ENCODE results near the gene P4HA2.

The P4HA2 gene

DNA sequence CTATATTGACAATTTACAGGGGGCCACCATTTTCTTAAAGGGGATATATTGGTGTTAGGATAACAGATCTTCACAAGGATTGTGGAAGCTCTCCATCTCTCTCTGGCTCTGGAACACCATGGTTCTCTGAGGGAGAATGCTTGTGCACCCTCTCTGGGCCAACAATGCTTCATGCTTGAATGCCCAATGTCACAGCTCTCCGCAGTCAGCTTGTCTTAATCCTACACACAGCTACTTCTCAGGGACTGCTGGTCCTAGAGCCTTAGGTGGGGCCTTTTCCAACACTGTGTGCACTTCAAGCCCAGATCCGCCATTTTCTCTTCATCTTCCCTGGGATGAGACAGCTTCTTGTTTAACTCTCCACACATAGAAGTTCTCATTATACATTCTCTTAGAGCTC is 22.9 kb upstream of the P4HA2 start:
- peak; percentile 23 for DNase-seq (ENCODE audit: low spot score)

- no peak for DNase-seq (ENCODE audit: low spot score)
These were observed 19.2 kb upstream of the P4HA2 start for GRCh38 chr5:132246806-132247205.

DNA sequence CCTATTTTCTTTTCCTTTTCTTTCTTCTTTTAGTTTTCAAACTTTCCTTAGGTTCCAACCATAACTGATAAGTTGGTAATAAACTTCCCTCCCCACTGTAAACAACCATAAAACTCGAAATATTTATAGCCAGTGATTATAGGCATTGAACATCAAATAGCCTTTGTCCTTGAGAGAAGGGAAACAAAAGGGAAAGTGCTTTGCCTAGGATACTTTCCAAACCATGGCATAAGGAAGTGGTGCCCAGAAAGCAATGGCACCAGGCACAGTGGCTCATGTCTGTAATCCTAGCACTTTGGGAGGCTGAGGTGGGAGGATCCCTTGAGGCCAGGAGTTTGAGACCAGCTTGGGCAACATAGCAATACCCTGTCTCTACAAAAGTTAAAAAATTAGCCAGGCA is 17.9 kb upstream of the P4HA2 start:
- no peak for DNase-seq (ENCODE audit: low spot score)

DNA sequence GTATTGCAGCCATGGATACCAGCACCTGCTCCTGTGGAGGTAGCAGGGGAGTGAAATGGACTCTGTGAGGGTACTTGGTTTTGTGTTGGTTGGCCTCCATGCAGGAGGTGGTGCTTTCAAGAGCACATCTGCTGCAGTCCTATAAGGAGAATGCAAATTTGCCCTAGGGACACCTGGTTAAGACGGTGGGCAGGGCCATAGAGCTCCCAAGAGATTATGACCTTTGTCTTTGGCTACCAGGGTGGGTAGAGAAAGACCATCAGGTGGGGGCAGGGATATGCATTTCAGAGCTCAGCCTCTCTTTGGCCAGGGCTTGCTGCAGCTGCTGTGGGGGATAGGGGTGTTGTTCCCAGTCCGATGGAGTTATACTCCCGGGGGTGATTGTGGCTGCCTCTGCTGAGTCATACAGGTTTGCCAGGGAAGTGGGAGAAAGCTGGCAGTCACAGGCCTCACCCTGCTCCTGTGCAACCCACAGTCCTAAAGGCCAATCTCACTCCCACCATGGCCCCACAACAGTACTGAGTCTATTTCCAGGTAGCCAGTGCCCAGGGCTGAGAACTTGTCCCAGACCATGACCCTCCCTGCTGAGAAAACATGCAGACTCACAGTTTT is 15.8 kb upstream of the P4HA2 start:
- DNase-seq (ENCODE audit: low spot score): peak; percentile 37

DNA sequence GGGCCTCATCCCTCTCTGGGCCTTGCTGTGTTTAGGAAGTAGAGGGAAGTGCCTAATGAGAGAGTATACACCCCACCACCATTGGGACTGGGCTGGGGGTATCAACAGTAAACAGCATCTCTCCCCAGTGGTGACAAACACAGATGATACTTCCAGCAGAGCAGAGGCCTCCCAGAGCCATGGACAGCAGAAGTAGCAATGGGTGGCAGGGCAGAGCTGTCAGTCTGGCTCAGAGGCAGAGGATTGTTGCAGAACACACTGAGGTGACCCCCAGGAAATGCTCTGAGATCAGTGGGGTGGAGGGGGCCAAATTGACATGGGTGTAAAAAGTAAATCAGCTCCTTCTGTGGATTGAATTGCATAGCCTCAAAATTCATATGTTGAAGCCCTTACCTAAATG is 12.1 kb upstream of the P4HA2 start:
- DNase-seq (ENCODE audit: low spot score): peak; percentile 42

GRCh38 chr5:132238901-132239500 is 11.3 kb upstream of the P4HA2 start:
- DNase-seq (ENCODE audit: low spot score): peak; percentile 25

GRCh38 chr5:132238169-132238744 is 10.6 kb upstream of the P4HA2 start:
- DNase-seq (ENCODE audit: low spot score): peak; percentile 76

GRCh38 chr5:132237670-132238069 is 10.0 kb upstream of the P4HA2 start:
- DNase-seq (ENCODE audit: low spot score): no peak

DNA sequence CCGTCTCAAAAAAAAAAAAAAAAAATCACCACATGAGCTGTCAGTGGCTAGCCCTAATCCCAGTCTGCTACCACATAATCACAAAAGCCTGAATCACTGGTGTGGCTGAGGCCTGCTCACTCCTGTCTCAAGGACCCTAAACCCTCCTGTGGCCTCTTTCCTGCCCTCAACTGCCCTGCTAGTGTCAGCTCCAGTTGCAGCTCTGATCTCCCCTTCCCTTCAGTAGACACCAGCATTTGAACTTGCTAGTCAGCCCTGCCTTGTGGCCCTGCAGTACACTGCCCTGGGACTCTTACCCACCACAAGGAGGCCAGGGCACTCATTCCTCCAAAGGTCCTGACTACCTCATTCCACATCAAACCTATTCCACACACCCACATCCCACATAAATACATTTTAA is 9.5 kb upstream of the P4HA2 start:
- DNase-seq (ENCODE audit: low spot score): peak; percentile 61

GRCh38 chr5:132235340-132235739 is 7.7 kb upstream of the P4HA2 start:
- DNase-seq (ENCODE audit: low spot score): peak; percentile 17

DNA sequence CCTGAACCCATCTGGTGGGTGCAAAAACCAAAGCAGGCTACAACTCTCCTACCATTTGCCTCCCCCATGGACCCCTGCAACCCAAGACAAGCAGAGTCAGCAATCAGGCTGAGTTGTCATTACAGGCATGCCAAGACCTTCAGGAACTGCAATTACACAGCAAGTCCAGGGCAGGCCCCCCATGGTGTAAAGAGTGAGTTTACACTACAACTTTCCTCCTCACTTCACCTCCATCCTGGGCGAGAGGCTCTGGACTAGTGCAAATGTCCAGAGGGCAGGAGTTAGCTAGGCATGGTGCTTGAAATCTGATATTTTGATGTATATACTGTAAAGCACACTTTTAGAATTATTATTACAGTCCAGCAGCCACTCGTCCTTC is 7.0 kb upstream of the P4HA2 start:
- peak; percentile 36 for DNase-seq (ENCODE audit: low spot score)

GRCh38 chr5:132233811-132234683 is 6.4 kb upstream of the P4HA2 start:
- peak; percentile 47 for DNase-seq (ENCODE audit: low spot score)

DNA sequence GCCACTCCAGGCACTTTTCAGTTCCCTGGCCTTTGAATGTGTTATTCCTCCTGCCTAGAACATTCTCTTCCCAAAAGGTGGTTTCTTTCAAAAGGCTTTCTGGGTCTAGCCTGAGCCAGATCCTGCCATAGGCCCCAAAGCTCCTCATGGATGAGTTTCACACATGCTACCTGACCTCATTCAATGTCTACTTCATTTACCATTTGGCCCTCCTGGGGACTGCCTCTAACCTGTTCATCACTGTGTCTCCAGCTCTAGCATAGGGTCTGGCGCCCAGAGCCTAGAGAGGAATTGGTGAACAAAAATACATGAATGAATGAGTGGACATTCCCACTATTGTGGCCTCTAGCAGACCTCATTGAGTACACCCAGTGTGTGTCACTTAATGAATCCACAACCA is 5.4 kb upstream of the P4HA2 start:
- no peak for DNase-seq (ENCODE audit: low spot score)

- DNase-seq (ENCODE audit: low spot score): peak; percentile 62
These were observed 4.8 kb upstream of the P4HA2 start for GRCh38 chr5:132232465-132232864.

DNA sequence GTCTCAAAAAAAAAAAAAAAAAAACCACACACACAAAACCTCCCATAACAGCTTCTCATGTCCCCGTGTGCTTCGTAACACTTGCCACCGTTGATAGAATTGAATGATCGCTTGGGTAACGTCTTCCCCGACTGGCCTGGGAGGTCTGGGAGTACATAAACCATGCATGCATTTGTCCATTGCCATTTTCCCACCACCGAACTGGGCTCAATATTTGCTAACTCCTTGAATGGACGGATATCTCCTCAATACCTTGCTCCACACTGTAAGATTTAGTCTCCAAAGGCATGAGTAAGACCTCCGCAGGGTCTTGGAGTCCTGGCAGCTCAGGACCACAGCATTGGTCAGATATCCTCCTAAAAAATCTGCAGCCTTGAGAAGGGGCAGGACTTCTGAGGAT is 3.2 kb upstream of the P4HA2 start:
- peak; percentile 48 for DNase-seq (ENCODE audit: low spot score)

DNA sequence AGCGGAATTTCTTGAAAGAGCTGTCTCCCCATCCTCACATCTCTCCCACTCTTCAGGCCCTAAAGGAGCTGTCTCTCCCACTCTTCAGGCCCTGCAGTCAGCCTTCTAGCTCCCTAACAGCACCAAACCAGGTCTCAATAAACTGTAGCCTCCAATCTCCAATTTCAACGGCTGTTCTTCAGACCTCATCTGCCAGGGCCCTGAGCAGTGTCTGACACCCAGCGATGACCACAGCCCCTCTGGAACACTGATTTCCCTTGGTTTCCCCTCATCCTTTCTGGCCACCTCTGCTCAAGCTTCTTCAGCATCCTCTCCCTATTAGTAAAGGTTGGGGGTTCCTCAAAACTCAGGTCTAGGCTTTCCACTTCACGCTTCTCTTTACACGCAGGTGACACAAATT is 1.6 kb upstream of the P4HA2 start:
- DNase-seq (ENCODE audit: low spot score): peak; percentile 11

- DNase-seq (ENCODE audit: low spot score): peak; percentile 66
These were observed 785 bp upstream of the P4HA2 start for GRCh38 chr5:132228241-132229035.

DNA sequence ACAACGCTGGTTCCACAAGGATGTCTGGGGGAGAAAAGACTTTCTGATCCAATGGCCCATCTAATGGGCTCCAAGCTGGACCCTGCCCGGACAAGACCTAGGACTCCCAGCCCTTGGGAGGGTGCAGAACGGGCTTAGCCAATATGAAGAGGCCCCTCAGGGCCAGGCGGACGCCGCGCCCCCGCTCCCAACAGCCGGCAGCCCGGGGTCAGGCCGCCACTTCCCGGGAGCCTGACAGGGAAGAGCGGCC is 493 bp downstream of the P4HA2 start:
- no peak for DNase-seq (ENCODE audit: low spot score)

GRCh38 chr5:132226516-132227234 is 978 bp downstream of the P4HA2 start:
- no peak for DNase-seq (ENCODE audit: low spot score)

GRCh38 chr5:132225165-132226032 is 2.3 kb downstream of the P4HA2 start:
- peak; percentile 71 for DNase-seq (ENCODE audit: low spot score)

DNA sequence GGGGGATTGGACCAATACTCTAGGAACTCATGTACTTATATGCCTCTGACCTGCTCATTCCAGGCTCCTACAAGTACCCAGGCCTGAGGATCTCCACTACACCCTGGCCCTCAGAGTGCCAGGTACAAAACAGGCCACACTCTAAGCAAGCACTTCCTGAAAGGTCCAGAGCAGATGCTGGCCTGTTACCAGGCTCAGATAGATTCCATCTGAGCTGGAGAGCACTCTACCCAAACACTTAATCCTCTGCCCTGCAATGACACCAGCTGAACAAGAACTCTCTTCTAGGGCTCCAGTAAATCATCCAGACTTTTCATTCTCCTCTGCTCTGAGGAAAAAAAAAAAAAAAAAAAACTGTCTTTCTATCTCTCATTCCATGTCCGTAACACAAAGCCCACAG is 2.9 kb downstream of the P4HA2 start:
- DNase-seq (ENCODE audit: low spot score): peak; percentile 53

All from left forelimb (tissue), 1 donor.